Kidney epithelial cell (primary cell): ENCODE measurements around the gene DOCK9. TPM values are rescaled to one million over a fixed set of nuclear protein-coding genes. Genes with fewer than 3 reads are reported as not detected.

Experiments
- DNase-seq: peaks from one replicate; pipeline ENCODE4 v3.0.0-alpha.2; 2010; ENCODE audit warnings: low read depth
- H3K27me3 ChIP-seq: 2 replicates; pipeline ENCODE4 v1.6.0; 2011; ENCODE audit warnings: low read length; ENCODE audit not compliant: control insufficient read depth, insufficient read depth
- H3K36me3 ChIP-seq: 2 replicates; pipeline ENCODE4 v1.5.1; 2011; ENCODE audit warnings: low read length; ENCODE audit not compliant: control insufficient read depth, insufficient read depth
- H3K4me3 ChIP-seq: 2 replicates; pipeline ENCODE4 v1.5.1; 2011; ENCODE audit warnings: low read depth, mild to moderate bottlenecking, control low read depth, low read length
- total RNA-seq: library from RNA; depleted of rRNA; stranded (reverse); fragments of >200 nt; gene quantifications from 2 replicates; pipeline ENCODE4 v1.2.3, GENCODE V29; 2015
- TF ChIP-seq, protein P1 (sequence below): IDR thresholded peaks from 2 replicates; pipeline ENCODE4 v1.5.1; 2011; ENCODE audit warnings: mild to moderate bottlenecking, moderate library complexity, low read length, control low read depth, inconsistent platforms; ENCODE audit not compliant: insufficient read depth, poor library complexity, severe bottlenecking

Gene DOCK9
- total RNA-seq, 1 donor from 2014 or later, result 226 TPM

DNA sequence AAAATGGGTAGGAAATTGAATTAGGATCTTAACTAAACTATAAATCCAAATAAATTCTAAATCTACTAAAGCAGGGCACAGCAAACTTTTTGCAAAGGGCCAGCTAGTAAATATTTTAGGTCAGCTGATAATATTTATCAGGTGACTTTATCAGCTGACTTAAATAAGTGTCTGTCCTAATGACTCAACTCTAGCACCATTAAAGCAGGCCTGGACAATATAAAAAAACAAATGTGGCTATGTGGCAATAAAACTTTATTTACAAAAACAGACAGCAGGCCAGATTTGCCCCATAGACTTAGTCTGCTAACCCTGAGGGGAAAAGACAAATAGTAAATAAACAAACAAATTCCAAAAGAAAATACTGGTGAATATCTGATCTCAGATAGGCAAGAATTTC is 27.7 kb upstream of the DOCK9 start:
- Histone ChIP-seq H3K4me3 (no peak overlapping the region), H3K36me3 (no peaks in the 10 kb centered on the region), H3K27me3 (no peaks in the 10 kb centered on the region)
- TF ChIP-seq, protein P1, sequence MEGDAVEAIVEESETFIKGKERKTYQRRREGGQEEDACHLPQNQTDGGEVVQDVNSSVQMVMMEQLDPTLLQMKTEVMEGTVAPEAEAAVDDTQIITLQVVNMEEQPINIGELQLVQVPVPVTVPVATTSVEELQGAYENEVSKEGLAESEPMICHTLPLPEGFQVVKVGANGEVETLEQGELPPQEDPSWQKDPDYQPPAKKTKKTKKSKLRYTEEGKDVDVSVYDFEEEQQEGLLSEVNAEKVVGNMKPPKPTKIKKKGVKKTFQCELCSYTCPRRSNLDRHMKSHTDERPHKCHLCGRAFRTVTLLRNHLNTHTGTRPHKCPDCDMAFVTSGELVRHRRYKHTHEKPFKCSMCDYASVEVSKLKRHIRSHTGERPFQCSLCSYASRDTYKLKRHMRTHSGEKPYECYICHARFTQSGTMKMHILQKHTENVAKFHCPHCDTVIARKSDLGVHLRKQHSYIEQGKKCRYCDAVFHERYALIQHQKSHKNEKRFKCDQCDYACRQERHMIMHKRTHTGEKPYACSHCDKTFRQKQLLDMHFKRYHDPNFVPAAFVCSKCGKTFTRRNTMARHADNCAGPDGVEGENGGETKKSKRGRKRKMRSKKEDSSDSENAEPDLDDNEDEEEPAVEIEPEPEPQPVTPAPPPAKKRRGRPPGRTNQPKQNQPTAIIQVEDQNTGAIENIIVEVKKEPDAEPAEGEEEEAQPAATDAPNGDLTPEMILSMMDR, result no peak
- no peak for DNase-seq

DNA sequence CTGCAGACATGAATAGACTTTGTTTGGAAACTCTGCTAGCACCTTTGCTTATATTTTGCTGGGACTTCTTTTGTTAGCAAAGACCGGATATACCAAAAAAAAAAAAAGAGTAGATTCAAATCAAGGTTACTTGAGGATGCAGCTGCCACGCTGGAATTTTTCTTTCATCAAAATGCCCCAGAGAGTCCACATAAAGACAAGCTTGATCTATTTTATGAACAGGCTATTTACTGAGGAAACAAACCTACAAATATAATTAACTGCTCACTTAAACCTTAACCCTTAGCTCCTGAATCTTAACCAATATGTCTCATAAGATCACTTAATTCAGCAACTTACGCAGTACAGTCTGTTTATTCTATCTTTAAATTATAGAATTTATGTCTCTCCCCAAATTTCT is 27.1 kb upstream of the DOCK9 start:
- Histone ChIP-seq H3K36me3 (no peaks in the 10 kb centered on the region), H3K4me3 (no peak overlapping the region), H3K27me3 (no peaks in the 10 kb centered on the region)
- TF ChIP-seq, protein P1, result no peak
- DNase-seq, result no peak

- Histone ChIP-seq H3K4me3 (no peak overlapping the region), H3K36me3 (no peaks in the 10 kb centered on the region), H3K27me3 (no peaks in the 10 kb centered on the region)
- DNase-seq, result no peak
- TF ChIP-seq, protein P1, result no peak
Observed at GRCh38 chr13:99003851-99004471, 26.1 kb upstream of the DOCK9 start.

GRCh38 chr13:99003186-99003585 is 25.3 kb upstream of the DOCK9 start:
- TF ChIP-seq, protein P1, result no peak
- no peak overlapping the region for H3K4me3 ChIP-seq
- no peak for DNase-seq
- H3K36me3 ChIP-seq, result no peaks in the 10 kb centered on the region
- H3K27me3 ChIP-seq, result no peaks in the 10 kb centered on the region

GRCh38 chr13:99002172-99002710 is 24.4 kb upstream of the DOCK9 start:
- no peak overlapping the region for H3K4me3 ChIP-seq
- DNase-seq, result no peak
- no peaks in the 10 kb centered on the region for H3K27me3 ChIP-seq
- TF ChIP-seq, protein P1, result no peak
- no peaks in the 10 kb centered on the region for H3K36me3 ChIP-seq

GRCh38 chr13:99000137-99000536 is 22.3 kb upstream of the DOCK9 start:
- TF ChIP-seq, protein P1, result no peak
- H3K36me3 ChIP-seq, result no peaks in the 10 kb centered on the region
- H3K4me3 ChIP-seq, result no peak overlapping the region
- DNase-seq, result no peak
- H3K27me3 ChIP-seq, result no peaks in the 10 kb centered on the region
